ENCODE results near the gene CLEC4C.

- TF ChIP-seq CTCF (conservative IDR thresholded peaks at IDR 0.05; ENCODE audit: low read depth in 2 of 2) (no peak), REST (IDR thresholded peaks at IDR 0.05; ENCODE audit: unreplicated experiment) (no peak), POLR2AphosphoS5 (IDR thresholded peaks at IDR 0.05; ENCODE audit: low read depth) (no peak), EZH2phosphoT487 (IDR thresholded peaks at IDR 0.05; ENCODE audit: unreplicated experiment) (no peak), STAT1 (IDR thresholded peaks at IDR 0.05; ENCODE audit: unreplicated experiment) (no peak), JUNB (IDR thresholded peaks at IDR 0.05; ENCODE audit: unreplicated experiment) (no peak), EZH2 (IDR thresholded peaks at IDR 0.05; ENCODE audit: low read depth, unreplicated experiment) (no peak), ZNF114 (CRISPR knock-in tag; IDR thresholded peaks at IDR 0.05) (no peak), CREB1 (CRISPR knock-in tag; IDR thresholded peaks at IDR 0.05; ENCODE audit: low read depth) (no peak), ETS1 (IDR thresholded peaks at IDR 0.05) (no peak), ZNF331 (CRISPR knock-in tag; IDR thresholded peaks at IDR 0.05; ENCODE audit: low read depth) (no peak), ZNF462 (CRISPR knock-in tag; IDR thresholded peaks at IDR 0.05) (no peak)
Observed at GRCh38 chr12:7729746-7730145, 17.4 kb downstream of the CLEC4C start.
